Small intestine (tissue), 7 donors: ENCODE results near the gene HDAC2. TPM values are rescaled to one million over a fixed set of nuclear protein-coding genes. Genes with fewer than 3 reads are reported as not detected.
"Not testable (repeated sequence)": the region's sequence is repeated elsewhere in the genome, so short reads cannot be mapped to it uniquely, and the experiment has no call there.

Experiments used
- DNase-seq, 2 donors: peaks; one replicate each; pipeline versions ENCODE4 v3.0.0 to v3.0.0-alpha.2; 2013
- FAIRE-seq: peaks from 2 replicates; lab custom pipeline; 2012; peaks lifted over from hg19 to GRCh38; lab: Jason Lieb, UNC
- H3K27ac ChIP-seq, 3 donors: one replicate each; pipeline ENCODE4 v1.5.1; 2013; ENCODE audit warnings: low read length in 2 of 3, mild to moderate bottlenecking in 2 of 3, control low read depth in 1 of 3, inconsistent platforms in 1 of 3, low read depth in 1 of 3, moderate library complexity in 1 of 3
- H3K27me3 ChIP-seq, 3 donors: one replicate each; pipeline ENCODE4 v1.6.1; 2013; ENCODE audit warnings: low read length in 3 of 3, inconsistent platforms in 1 of 3; ENCODE audit not compliant: control insufficient read depth in 3 of 3, insufficient read depth in 3 of 3
- H3K36me3 ChIP-seq, 3 donors: one replicate each; pipeline ENCODE4 v1.6.1; 2013; ENCODE audit warnings: low read length in 3 of 3, inconsistent platforms in 1 of 3, low read depth in 1 of 3, mild to moderate bottlenecking in 1 of 3, moderate library complexity in 1 of 3; ENCODE audit not compliant: control insufficient read depth in 3 of 3, insufficient read depth in 2 of 3
- H3K4me1 ChIP-seq, 3 donors: one replicate each; pipeline ENCODE4 v1.6.1; 2013; ENCODE audit warnings: low read length in 2 of 3, inconsistent platforms in 1 of 3, low read depth in 1 of 3, mild to moderate bottlenecking in 1 of 3, moderate library complexity in 1 of 3; ENCODE audit not compliant: control insufficient read depth in 3 of 3, insufficient read depth in 2 of 3
- H3K4me3 ChIP-seq, 3 donors: one replicate each; pipeline ENCODE4 v1.5.1; 2013; ENCODE audit warnings: low read length in 3 of 3, control low read depth in 1 of 3, inconsistent platforms in 1 of 3, low read depth in 1 of 3, mild to moderate bottlenecking in 1 of 3, moderate library complexity in 1 of 3
- H3K9me3 ChIP-seq, 2 donors: one replicate each; pipeline ENCODE4 v1.6.1; 2013; ENCODE audit warnings: low read depth in 1 of 2, low read length in 1 of 2; ENCODE audit not compliant: control insufficient read depth in 2 of 2, insufficient read depth in 1 of 2
- WGBS, 3 donors: extraction: QIAGEN DNeasy Blood & Tissue Kit; methylation state at CpG; one replicate each; pipeline ENCODE4 v1.1.7; 2013; 5-methylcytosine and 5-hydroxymethylcytosine counted together
- polyA plus RNA-seq, 4 donors: library from polyadenylated mRNA; stranded (reverse) in 3 of 4; unstranded in 1 of 4; fragments of 200-250 nt in 3 of 4; fragments of 120-200 nt in 1 of 4; gene quantifications; one replicate each; pipeline versions ENCODE4 v1.2.1 to v1.2.3, GENCODE V29; 2013
- donor health status: healthy with polysubstance abuse.
- donor health status: control.
- donor health status: control.
- donor health status: Bipolar disorder and iron deficiency.
- donor health status: healthy.

Gene HDAC2
- polyA plus RNA-seq, 4 donors = 42.7 to 119 (median 69.3) TPM

DNA sequence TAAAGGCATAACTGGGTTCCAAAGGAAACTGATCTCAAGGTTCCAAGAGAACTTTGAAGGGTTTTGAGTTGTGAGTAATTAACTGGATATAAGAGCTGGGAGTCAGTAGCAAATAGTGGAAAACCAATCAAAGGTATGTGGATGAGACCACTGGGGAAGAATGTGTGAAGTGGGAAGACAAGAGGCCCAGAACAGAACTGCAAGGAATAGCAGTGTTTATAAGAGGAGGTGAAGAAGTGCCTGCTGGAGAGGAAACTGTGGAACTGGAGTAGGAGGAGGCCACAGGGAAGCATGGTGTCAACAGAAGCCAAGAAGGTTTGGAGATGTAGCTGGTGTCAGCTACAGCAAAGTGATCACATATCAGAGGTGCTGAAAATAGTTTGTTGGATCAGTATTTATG is 18.7 kb upstream of the HDAC2 start:
- no peak for DNase-seq
- Histone ChIP-seq H3K4me1 (no peaks in the 10 kb centered on the region), H3K4me3 (no peak overlapping the region), H3K36me3 (no peaks in the 10 kb centered on the region), H3K27me3 (peaks cover 0 to 2% (median 0%) of the 10 kb centered on the region in 3 donors), H3K9me3 (no peaks in the 10 kb centered on the region), H3K27ac (no peak overlapping the region)
- no peak for FAIRE-seq

GRCh38 chr6:113982675-113983074 is 11.7 kb upstream of the HDAC2 start:
- H3K4me3 ChIP-seq, H3K36me3 ChIP-seq, H3K27me3 ChIP-seq, H3K9me3 ChIP-seq, FAIRE-seq, H3K27ac ChIP-seq, H3K4me1 ChIP-seq, DNase-seq: not testable (repeated sequence)
- WGBS, 3 donors = 82 to 88% (median 86%) methylated on average over 4 to 5 of the region's 5 CpGs

GRCh38 chr6:113982055-113982550 is 11.2 kb upstream of the HDAC2 start:
- WGBS, 3 donors = 82 to 92% (median 84%) methylated on average over 2 of the region's 2 CpGs
- FAIRE-seq (no peak), DNase-seq (no peak)
- Histone ChIP-seq H3K9me3 (no peaks in the 10 kb centered on the region), H3K36me3 (no peaks in the 10 kb centered on the region), H3K4me1 (no peaks in the 10 kb centered on the region), H3K27ac (no peak overlapping the region), H3K4me3 (no peak overlapping the region), H3K27me3 (no peaks in the 10 kb centered on the region)

DNA sequence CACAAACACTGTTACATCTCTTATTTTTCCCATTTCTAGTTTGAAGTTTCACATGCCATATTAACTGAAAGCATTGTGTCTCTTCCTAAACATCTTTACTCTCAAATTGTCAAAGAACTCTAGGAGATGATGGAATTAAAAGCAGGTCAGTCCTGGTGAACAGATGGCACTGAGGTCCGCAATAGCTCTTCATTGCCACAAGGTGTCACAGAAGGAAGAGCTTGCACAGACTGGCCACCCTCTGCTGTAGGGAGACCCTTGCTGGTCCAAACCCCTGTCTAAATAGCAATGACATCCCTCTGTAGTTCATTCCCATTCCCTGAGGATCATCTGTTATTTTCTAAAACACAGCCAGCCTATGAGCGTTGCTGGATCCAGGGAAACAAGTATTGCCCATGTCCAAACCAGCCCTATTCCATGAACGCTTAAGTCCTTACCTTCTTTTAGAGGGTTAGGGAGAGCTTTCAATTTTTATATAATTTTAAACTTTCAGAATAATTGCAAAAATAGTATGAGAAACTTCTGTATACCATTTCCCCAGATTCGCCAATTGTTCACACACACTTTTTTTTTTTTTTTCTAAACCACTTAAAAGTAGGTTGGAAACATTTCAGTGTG is 10.1 kb upstream of the HDAC2 start:
- DNase-seq = peak; percentile 21 to 25
- H3K27ac ChIP-seq = no peak overlapping the region
- no peak for FAIRE-seq
- no peaks in the 10 kb centered on the region for H3K4me1 ChIP-seq
- 84 to 96% (median 89%) methylated on average over 4 of the region's 4 CpGs for WGBS, 3 donors
- no peaks in the 10 kb centered on the region for H3K36me3 ChIP-seq
- no peaks in the 10 kb centered on the region for H3K27me3 ChIP-seq
- no peaks in the 10 kb centered on the region for H3K9me3 ChIP-seq
- H3K4me3 ChIP-seq = no peak overlapping the region

- no peaks in the 10 kb centered on the region for H3K9me3 ChIP-seq
- no peak overlapping the region for H3K4me3 ChIP-seq
- no peak overlapping the region for H3K27ac ChIP-seq
- FAIRE-seq = no peak
- 31 to 53% (median 38%) methylated on average over 1 of the region's 1 CpG for WGBS, 3 donors
- no peaks in the 10 kb centered on the region for H3K27me3 ChIP-seq
- no peaks in the 10 kb centered on the region for H3K4me1 ChIP-seq
- no peak for DNase-seq
- no peaks in the 10 kb centered on the region for H3K36me3 ChIP-seq
Measured at GRCh38 chr6:113979937-113980336, 9.0 kb upstream of the HDAC2 start.

- no peak for FAIRE-seq
- 89 to 93% (median 92%) methylated on average over 3 of the region's 3 CpGs for WGBS, 3 donors
- Histone ChIP-seq H3K4me3 (no peak overlapping the region), H3K27ac (no peak overlapping the region), H3K36me3 (no peaks in the 10 kb centered on the region), H3K4me1 (no peaks in the 10 kb centered on the region), H3K27me3 (no peaks in the 10 kb centered on the region), H3K9me3 (no peaks in the 10 kb centered on the region)
- DNase-seq = no peak
Measured at GRCh38 chr6:113978084-113978675, 7.2 kb upstream of the HDAC2 start.

DNA sequence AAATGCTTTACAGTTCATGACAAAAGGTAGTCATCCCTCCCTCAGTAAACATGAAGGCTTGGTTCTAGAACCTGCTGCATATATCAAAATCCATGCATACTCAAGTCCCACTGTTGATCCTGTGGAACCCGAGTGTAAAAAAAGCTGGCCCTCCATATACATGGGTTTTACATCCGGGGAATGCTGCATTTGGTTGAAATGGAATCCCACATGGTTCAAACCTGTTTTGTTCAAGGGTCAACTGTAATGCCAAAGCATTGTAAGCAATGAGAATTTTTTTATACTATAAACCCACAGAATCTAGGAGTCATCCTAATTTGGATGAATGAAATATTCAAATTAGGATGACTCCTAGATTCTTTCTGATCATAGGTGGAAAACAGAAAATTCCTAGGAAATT is 5.9 kb upstream of the HDAC2 start:
- no peaks in the 10 kb centered on the region for H3K4me1 ChIP-seq
- 92 to 99% (median 94%) methylated on average over 2 of the region's 2 CpGs for WGBS, 3 donors
- no peak for FAIRE-seq
- DNase-seq = no peak
- no peaks in the 10 kb centered on the region for H3K9me3 ChIP-seq
- no peak overlapping the region for H3K27ac ChIP-seq
- no peak overlapping the region for H3K4me3 ChIP-seq
- H3K27me3 ChIP-seq = no peaks in the 10 kb centered on the region
- no peaks in the 10 kb centered on the region for H3K36me3 ChIP-seq

- no peaks in the 10 kb centered on the region for H3K27me3 ChIP-seq
- H3K4me3 ChIP-seq = peak overlapping the region; percentile 97 to 99 (median 99)
- peak; percentile 22 to 28 for DNase-seq
- H3K27ac ChIP-seq = peak overlapping the region in 1 of 3 donors; percentile 98
- WGBS, 3 donors = 13 to 65% (median 25%) methylated on average over 2 of the region's 2 CpGs
- no peaks in the 10 kb centered on the region for H3K36me3 ChIP-seq
- H3K9me3 ChIP-seq = no peaks in the 10 kb centered on the region
- FAIRE-seq = no peak
- peaks cover 3 to 5% (median 4%) of the 10 kb centered on the region in 3 donors for H3K4me1 ChIP-seq
Measured at GRCh38 chr6:113971741-113972140, 793 bp upstream of the HDAC2 start.
